Progenitor cell of endocrine pancreas (in vitro differentiated cells): ENCODE results near the gene MAP3K5. TPM values are rescaled to one million over a fixed set of nuclear protein-coding genes. Genes with fewer than 3 reads are reported as not detected.

Experiments
- DNase-seq: peaks from one replicate; pipeline ENCODE4 v3.0.0; 2021; ENCODE audit warnings: low spot score; ENCODE audit not compliant: unreplicated experiment
- H3K27ac Mint-ChIP-seq: 2 replicates; pipeline ENCODE4 v1.8.0; 2021; ENCODE audit warnings: mild to moderate bottlenecking, moderate library complexity, mixed read lengths
- H3K27me3 Mint-ChIP-seq: 2 replicates; pipeline ENCODE4 v1.8.0; 2021; ENCODE audit warnings: mixed read lengths
- H3K36me3 Mint-ChIP-seq: 2 replicates; pipeline ENCODE4 v1.8.0; 2022; ENCODE audit warnings: mixed read lengths; ENCODE audit not compliant: insufficient read depth
- H3K4me1 Mint-ChIP-seq: 2 replicates; pipeline ENCODE4 v1.8.0; 2021; ENCODE audit warnings: low read depth, mixed read lengths
- H3K4me3 Mint-ChIP-seq: 2 replicates; pipeline ENCODE4 v1.8.0; 2021; ENCODE audit warnings: low read depth, mild to moderate bottlenecking, moderate library complexity, mixed read lengths
- H3K9me3 Mint-ChIP-seq: 2 replicates; pipeline ENCODE4 v1.8.0; 2021; ENCODE audit warnings: low read depth, mixed read lengths
- CTCF ChIP-seq: fragments of 200-600 bp; sonication (generic); IDR thresholded peaks from one replicate; pipeline ENCODE4 v1.5.0; 2021; ENCODE audit warnings: antibody characterized with exemption, mild to moderate bottlenecking; ENCODE audit not compliant: unreplicated experiment
- total RNA-seq: library from RNA; stranded (reverse); gene quantifications from 2 replicates; pipeline ENCODE4 v1.2.1, GENCODE V29; 2021

Gene MAP3K5
- total RNA-seq, 1 donor from 2014 or later = 1.1 TPM

- DNase-seq = no peak
- H3K36me3 Mint-ChIP-seq = no peaks in the 10 kb centered on the region
- TF ChIP-seq CTCF = no peak
Measured at GRCh38 chr6:136684466-136684865, 107.8 kb downstream of the MAP3K5 start.

GRCh38 chr6:136683209-136683941 is 108.9 kb downstream of the MAP3K5 start:
- Mint-ChIP-seq H3K4me3 (no peak overlapping the region), H3K27ac (no peak overlapping the region), H3K4me1 (no peaks in the 10 kb centered on the region), H3K36me3 (no peaks in the 10 kb centered on the region), H3K27me3 (no peaks in the 10 kb centered on the region), H3K9me3 (peaks cover 9% of the 10 kb centered on the region)
- no peak for DNase-seq
- TF ChIP-seq CTCF = no peak

More at GRCh38 chr6:136684466-136684865, 107.8 kb downstream of the MAP3K5 start:
- Mint-ChIP-seq H3K27me3 (no peaks in the 10 kb centered on the region), H3K9me3 (peaks cover 9% of the 10 kb centered on the region), H3K4me3 (no peak overlapping the region), H3K27ac (no peak overlapping the region), H3K4me1 (no peaks in the 10 kb centered on the region)

- Mint-ChIP-seq H3K4me1 (peaks cover 3% of the 10 kb centered on the region), H3K27ac (no peak overlapping the region), H3K36me3 (no peaks in the 10 kb centered on the region), H3K9me3 (peaks cover 6% of the 10 kb centered on the region), H3K27me3 (no peaks in the 10 kb centered on the region), H3K4me3 (no peak overlapping the region)
- TF ChIP-seq CTCF = no peak
- DNase-seq = no peak
Measured at GRCh38 chr6:136682292-136682691, 110.0 kb downstream of the MAP3K5 start.

GRCh38 chr6:136677822-136678221 is 114.5 kb downstream of the MAP3K5 start:
- peaks cover 3% of the 10 kb centered on the region for H3K4me1 Mint-ChIP-seq
- no peak for DNase-seq
- TF ChIP-seq CTCF = no peak
- H3K4me3 Mint-ChIP-seq = no peak overlapping the region
- no peak overlapping the region for H3K27ac Mint-ChIP-seq
- no peaks in the 10 kb centered on the region for H3K27me3 Mint-ChIP-seq
- peaks cover 9% of the 10 kb centered on the region for H3K9me3 Mint-ChIP-seq
- H3K36me3 Mint-ChIP-seq = no peaks in the 10 kb centered on the region

- Mint-ChIP-seq H3K4me1 (peaks cover 3% of the 10 kb centered on the region), H3K9me3 (peaks cover 10% of the 10 kb centered on the region), H3K27ac (no peak overlapping the region), H3K4me3 (no peak overlapping the region), H3K27me3 (no peaks in the 10 kb centered on the region), H3K36me3 (no peaks in the 10 kb centered on the region)
- no peak for DNase-seq
- no peak for TF ChIP-seq CTCF
Measured at GRCh38 chr6:136677344-136677743, 114.9 kb downstream of the MAP3K5 start.
